Putamen (tissue), 1 donor: ENCODE measurements around the gene B4GALNT3.

Source experiments
- DNase-seq: peaks from one replicate; pipeline ENCODE4 v3.0.0-alpha.2; 2016; ENCODE audit warnings: low spot score

Gene B4GALNT3

DNA sequence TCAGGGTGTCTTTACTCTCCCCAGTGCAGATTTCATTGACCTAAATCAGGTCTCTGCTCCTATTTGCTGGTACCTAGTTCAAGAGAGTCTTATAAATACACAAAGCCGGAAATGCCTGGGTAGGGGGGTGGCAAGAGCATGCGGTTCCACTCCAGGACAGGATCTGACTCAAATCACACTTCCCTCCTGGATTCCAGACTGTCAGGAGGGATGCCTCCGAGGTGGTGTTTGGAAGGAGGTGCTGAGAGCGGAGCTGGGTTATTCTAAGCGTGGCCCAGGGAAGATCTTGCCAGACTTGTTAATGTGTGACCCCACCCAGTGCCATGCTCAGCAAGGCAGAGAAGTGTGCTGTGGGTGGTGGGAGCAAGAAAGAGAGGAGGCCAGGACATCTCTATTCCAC, 49.8 kb downstream of the B4GALNT3 start:
- DNase-seq: no peak

DNA sequence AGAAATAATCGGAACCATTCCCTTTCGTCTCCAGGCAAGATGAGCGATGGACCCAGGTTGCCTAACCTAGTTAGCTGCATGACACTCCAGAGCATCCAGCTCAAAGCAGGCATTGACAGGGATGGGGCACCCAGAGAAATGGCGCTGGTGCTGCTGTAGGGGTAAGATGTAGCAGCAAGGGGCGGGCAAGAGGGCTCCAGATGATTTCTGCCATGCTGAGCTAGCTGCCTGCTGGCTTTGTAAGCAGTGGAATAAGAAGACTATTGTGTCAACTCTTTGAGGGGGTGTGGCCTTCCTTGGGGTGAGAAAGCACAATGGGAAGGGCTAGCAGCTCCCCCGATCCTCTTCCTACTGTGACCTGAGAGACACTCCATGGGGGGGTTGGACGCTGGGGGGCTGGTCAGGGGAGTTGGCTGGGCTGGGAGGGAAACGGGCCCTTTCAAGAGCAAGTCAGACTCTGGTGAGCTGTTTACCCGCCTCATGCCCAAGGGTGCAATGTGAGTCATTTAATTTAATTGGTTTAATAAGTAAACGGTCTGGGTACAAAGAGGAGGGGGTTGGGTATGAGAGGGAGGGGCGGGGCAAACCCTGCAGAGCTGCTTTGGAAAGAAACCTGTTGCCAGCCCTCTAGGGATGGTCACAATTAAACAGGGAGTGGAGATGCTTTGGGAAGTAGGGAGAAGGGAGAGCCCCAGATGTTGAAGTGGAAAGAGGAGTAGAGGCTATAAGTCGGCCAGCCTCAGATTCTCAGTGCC, 50.5 kb downstream of the B4GALNT3 start:
- peak; percentile 35 for DNase-seq

DNA sequence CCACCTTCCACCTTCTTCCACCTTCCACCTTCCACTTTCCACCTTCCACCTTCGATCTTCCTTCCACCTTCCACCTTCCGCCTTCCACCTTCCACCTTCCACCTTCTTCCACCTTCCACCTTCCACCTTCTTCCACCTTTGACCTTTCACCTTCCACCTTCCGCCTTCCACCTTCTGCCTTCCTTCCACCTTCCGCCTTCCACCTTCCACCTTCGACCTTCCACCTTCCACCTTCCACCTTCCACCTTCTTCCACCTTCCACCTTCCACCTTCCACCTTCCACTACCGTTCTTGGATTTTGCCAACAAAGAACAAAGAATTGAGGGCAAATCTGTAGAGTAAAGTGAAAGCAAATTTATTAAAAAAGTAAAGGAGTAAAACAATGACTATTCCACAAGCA, 53.2 kb downstream of the B4GALNT3 start:
- no peak for DNase-seq

DNA sequence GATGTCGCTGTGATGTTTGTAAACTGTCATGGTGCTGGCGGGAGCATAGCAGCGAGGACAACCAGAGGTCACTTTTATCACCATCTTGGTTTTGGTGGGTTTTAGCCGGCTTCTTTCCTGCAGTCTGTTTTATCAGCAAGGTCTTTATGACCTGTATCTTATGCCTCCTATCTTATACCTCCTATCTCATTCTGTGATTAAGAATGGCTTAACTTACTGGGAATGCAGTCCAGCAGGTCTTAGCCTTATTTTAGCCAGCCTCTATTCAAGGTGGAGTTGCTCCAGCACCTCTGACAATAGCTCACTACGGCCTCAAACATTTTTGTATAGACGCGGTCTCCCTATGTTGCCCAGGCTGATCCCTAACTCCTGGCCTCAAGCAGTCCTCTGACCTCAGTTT, 53.7 kb downstream of the B4GALNT3 start:
- DNase-seq: no peak

DNA sequence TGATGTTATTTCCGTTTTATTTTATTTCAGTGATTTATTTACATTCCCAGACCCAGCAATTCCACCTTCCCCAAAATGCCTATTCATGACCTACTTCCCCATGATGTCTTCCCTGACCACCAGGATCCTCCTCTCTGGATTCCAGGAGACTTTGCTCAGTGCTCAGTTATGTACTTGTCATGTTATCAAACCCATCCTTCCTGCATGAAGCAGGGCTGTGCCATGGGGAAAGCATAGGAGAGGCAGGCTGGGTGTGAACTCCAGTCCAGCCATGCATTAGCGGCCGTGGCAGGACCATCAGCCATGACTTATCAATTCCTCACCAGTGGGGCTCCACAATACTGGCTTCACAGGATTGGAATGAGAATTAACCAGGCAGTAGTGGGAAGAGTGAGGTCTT, 57.8 kb downstream of the B4GALNT3 start:
- DNase-seq: no peak

DNA sequence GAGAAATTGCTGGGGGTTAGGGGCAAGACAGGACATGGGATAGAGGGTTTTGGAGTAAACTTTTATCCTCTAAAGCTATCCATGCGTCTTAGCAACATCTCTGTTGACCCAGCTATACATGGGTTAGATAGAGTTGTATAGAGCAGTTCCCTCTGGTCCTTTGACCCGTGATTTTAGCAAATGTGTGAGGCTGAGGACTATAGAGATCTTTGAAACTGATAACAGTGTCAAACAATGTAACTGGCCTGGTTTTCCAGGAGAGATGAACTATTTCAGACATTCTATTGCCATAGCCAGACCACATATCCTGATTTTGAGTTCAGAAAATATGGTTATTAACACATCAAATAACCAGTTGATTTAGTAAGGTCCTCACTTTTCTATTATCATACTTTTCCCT, 60.4 kb downstream of the B4GALNT3 start:
- no peak for DNase-seq

DNA sequence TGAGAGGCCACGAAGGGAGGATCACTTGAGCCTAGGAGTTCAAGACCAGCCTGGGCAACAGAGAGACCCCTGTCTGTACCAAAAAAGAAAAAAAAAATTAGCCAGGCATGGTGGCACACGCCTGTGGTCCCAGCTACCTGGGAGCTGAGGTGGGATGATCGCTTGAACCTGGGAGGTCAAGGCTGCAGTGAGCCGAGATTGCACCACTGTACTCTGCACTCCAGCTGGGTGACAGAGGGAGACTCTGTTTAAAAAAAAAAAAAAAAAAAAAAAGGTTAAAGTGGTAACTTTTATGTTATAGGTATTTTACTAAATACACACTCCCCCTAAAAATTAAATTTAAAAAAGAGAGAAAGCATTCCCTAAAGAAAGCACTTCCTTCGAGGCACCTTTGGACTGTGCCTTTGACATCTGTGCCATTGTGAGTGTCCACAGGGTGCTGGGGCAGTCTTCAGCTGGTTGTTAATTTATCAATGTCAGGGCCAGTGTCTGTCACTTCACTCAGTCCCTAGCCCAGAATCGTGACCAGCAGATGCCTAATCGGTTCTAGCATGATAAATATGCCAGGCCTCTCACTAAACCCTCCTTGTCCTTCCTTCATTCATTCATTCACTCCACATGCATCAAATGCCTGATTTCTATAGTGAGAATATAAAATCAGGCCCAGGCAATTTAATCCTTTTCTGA, 63.1 kb downstream of the B4GALNT3 start:
- DNase-seq: no peak

DNA sequence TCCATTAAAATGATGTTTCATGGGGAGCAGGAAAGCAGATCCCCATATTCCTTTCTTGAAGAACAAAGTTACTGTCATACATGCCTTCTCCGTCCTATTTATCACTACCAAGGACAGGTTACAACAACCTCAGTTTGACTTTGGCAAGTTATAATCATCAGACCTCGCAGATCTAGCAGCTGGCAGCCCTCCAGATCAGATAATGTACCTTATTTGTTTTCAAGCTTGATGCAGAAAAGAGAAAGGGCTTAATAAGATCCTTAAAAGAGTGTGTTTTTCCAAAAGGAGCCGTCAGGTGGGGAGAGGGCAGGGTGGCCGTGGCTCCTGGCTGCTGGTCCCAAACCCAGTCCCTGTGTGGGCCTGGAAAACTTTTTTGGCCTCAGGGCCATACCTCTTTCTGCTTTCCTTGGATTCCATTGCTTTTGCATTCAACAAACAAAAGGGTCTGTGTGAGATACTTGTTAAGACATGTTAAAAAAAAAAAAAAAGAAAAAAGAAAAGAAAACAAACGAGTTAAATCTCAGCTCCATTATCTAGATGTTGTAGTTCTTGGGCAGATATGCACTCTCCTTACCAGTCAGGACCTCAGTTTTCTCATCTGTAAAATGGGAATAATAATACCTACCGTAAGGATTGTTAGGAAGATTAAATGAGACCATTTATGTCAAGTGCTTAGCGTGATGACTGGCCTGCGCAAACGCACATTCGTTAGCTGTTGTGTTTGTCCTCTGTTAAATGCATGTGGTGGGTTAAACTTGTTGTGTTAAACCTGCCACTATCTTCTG, 64.6 kb downstream of the B4GALNT3 start:
- no peak for DNase-seq

DNA sequence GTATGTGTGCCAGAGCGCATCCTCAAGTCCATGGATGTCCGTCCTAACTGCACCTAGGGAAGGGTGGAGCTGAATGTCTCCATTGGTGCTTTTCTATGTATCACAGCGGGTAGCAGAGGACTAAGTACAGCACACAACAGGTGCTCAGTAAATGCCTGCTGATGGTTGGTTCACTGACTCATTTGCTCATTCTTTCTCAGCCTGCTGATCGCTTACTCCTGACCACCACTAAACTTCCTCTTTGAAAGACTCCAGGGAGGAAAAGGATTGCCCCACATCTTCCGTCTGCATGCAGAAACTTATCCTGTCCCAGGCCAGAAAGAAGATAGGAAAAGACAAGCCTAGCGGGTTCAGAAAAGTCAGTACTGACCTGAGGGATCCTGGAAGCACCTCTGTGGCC, 66.3 kb downstream of the B4GALNT3 start:
- DNase-seq: no peak

DNA sequence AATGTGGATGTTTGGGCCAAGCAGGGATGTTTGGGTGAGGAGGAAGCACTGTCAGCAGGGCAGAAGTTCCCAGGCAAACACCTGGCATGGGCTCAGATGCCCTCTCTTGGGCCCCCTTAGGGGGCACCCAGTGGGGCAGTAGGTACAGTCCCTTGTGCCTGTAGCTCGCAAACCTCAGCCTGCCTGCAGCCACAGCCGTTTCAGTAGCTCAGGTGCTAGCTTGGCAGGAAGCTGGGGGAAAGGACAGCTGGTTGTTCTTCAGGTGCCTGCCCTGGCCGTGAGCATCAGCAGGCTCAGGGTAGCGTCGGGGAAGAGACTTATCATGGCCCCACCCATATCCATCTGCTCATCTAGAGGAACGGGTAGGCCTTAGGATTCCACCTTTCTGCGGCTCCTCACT, 67.5 kb downstream of the B4GALNT3 start:
- no peak for DNase-seq

DNA sequence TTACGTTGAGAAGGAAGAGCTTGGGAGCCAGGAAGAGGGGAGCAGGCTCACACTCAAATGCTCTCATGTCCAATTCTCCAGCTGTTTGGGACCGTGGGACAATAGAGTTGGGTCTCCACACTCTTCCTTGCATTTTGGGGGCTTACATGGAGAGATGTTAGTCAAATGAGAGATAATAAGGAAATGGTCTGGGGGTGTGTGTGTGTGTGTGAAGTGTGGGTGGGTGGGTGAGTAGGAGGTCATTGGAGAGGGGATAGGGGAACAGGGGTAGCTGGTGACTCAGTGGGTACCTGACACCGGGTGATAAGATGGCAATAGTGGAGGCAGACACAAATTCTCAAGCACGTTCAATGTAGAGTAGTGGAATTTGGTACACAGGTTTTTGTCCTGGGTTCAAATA, 68.0 kb downstream of the B4GALNT3 start:
- no peak for DNase-seq

DNA sequence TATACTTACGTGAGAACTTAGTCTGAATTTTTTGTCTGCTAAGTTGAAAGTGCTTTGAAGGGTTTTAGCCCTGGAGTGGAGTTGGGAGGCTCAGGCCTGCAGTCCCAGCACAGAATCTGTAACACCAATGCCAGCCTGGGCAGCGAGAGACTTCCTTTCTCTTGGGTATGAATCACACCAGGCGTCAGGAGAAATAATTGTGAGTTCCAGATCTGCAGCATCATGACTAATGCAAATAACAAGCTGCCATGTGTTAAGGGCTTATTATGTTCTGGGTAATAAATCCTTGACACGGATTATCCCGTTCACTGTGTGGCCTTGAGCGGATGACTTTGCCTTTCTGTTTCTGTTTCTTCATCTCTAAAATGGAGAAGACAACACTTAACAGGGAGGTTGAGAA, 70.6 kb downstream of the B4GALNT3 start:
- no peak for DNase-seq

DNA sequence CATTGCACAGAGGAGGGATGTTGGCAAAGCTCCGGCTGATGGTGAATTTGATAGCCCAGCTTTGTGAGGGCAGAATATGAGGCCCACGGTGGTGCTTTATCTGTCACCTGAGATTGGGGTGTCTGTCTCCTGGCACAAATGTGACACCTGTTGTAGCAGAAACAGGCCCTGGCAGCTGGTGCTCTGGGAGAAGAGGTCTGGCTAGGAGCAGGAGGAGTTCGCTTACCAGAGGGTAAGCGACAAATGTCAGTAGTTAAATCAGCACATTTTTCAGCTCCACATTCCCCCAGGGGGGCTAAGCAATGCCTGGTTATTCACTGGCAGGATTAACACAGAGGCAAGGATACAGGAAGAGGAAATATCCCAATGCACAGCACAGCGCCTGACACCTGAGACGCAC, 71.1 kb downstream of the B4GALNT3 start:
- DNase-seq: no peak

DNA sequence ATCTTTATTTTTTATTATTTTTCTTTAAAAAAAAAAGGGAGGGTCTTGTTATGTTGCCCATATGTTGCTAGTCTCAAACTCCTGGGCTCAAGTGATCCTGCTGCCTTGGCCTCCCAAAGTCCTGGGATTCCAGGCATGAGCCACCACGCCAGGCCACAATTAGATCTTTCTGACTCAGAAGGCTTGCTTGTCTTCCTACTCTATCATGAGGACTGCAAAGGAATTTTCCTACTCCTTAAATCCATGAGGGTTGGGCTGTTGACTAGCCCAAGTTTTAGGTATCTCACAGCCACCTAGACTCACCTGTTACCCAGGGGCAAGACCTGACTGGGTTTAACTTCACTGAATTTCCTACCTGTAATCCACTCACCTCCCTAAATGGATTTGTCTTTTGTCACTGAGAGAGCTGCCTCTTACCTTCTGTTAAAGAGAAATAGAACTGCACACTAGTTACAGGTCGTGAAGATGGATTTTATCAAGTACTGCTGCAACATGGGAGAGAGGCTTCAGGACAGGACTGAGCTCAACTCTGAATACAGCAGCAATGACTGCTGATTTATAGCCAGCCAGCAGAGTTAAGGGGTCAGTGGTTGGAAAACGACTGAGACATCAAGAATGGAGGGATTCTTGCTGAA, 72.3 kb downstream of the B4GALNT3 start:
- DNase-seq: no peak

DNA sequence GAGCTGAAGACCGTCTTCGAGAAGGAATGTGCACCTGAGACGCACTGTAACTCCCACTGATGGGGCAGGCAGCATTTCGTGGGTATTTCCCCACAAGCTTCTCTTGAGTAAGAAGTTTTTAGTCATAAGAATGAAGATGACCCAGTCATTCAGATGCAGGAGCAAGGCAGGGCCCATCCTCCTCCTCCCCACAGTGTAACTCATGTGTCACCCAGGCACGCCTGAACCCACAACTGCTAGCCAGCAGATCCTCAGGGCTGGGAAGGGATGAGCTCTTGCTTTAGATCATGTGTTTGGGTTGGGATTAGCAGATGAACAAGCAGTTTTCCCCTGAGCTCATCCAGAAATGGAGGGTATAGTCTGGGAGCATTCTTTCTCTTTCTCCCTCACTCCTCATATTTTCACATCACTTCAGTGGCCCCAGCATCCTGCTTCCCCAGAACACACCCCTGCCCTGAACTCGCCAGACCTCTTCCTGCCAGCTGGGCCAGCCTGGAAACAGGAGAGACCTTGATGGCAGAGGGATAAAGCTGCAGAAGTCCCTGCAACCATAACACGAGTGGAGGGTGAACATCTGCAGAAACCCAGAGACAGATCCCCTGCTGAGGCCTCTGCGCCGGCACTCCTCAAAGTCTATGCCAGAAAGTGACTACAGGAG, 73.3 kb downstream of the B4GALNT3 start:
- DNase-seq: no peak

DNA sequence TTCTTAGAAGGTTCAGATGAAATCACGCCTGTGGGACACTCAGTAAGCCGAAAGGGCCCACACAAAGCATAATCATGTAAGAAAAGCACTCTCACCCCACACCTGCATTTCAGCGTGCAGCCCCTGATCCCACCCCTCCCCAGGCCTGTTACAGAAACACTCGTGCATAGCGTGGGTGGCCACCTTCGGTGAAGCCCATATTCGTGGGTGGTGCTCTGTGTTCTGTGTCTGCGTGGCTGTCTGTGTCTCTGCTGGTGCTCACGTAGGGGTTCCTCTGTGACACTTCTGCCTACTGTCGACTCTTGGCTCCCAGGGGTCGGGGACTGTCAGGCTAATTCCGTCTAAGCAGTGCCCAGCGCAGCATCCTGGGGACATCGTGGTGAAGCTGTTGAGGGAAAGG, 74.0 kb downstream of the B4GALNT3 start:
- no peak for DNase-seq

DNA sequence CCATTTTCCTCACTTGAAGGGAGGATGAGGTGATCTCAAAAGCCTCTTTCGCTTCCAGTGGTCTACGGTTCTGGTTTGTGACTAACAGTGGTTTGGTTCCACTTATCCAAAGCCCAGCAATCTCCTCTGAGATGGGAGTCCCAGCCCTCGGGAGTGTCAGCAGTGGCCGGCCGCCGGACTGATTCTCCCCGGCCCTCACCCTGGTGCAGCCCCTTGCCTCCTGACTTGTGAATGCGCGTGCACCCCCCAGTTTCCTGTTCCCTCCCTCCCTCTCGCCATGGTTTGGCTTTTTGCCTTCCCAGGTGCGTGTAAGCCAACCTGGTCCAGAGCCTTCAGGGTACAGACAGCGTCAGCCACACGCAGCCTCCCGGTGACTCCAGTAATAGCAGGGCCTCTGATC, 74.5 kb downstream of the B4GALNT3 start:
- DNase-seq: no peak

DNA sequence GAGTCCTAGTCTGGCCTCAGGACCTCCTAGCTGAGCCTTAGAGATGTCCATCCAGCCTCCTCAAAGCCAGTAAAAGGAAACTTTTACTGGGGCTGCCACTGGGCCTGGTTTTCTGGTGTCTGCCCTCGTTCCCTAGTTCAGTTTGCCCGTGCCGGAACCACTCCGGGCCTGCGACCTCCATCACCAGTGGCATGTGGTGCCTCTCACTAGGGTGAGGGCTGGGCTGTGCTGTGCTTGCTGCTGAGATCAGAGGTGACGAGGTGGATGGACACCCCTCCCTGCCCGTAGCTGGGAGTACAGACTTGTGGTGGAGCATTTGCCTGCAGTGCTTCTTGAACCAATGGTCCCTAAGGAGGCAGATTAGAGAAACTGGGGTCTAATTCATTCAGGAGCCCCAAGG, 75.7 kb downstream of the B4GALNT3 start:
- DNase-seq: no peak

DNA sequence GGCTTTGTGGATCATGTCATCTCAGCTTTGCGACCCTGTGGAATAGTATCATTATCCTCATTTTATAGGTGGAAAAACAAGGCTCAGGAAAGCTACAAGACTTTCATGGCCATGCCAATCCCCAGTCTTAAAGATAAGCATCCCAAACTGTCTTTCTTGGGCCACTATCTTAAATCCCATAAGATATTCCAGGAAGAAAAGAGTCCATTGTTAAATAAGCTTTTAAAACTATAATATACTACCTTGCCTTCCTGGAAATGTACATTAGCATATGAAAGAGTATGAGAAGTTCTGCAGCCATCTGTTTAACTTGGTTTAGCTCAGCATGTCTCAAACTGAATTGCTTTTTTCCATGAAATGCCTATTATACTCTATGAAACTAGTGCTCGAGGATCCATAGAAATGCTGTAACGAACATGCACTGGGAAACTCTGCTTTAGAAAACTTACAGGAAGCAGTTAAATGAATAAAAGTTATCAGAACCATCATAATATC, 77.1 kb downstream of the B4GALNT3 start:
- DNase-seq: no peak

DNA sequence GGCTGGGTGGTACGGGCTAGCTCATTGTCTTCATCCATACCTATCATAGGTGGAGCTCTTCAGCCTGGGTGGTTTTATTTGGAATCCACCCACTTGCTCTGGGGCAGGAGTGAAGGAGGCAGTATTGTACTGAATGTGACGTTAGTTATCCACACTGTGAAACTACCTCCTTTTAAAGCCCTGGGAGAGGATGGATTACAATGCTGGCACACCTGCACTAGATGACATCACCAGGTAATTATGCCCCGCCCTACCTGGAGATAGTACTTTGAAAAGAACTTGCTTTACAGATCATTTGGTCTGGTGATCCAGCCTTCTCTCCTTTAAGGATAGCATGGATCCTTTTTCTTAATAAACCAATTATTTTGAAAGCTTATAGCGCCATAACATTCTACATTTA, 78.0 kb downstream of the B4GALNT3 start:
- DNase-seq: no peak

DNA sequence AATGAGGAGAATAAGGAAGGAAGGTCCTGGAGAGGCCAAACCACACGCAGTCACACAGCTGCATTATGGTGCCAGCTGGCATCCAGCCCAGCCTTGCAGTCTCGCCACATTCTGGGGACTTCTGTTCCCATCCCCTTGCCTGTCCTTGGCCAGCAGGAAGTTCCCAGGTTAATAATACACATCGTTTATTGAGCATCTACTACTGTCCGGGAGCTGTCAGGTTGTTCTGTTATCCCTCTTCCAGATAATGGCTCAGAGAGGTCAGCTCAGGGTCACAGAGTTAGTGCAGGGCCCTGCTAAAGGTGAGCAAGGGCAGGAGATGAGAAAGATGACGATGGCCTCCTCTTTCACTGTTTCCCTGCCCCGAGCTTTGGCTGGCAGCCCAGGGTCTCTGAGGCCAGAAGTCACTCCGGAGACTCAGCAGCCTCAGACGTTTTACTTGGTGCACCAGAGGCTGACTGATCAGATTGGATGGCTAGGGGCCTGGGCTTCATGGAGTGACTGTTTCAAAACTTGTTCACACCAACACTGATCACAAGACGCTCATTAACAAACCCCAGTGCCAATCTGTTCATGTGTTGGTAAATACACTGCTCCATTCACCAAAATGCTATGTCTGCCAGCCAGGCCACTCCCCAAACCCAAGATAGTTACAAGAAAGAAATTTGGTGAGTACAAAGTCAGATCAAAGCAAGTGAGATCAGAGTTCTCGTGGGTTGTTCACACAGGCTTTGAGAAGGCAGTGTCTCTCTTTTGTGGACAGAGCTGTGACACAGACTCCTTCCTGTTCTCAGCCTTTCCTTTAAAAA, 79.2 kb downstream of the B4GALNT3 start:
- DNase-seq: peak; percentile 34
